8988T (cell line): Measurements from ENCODE around the gene MAST2.

Source experiments
- DNase-seq: peaks from one replicate; pipeline ENCODE4 v3.0.0; 2011

MAST2 gene

DNA sequence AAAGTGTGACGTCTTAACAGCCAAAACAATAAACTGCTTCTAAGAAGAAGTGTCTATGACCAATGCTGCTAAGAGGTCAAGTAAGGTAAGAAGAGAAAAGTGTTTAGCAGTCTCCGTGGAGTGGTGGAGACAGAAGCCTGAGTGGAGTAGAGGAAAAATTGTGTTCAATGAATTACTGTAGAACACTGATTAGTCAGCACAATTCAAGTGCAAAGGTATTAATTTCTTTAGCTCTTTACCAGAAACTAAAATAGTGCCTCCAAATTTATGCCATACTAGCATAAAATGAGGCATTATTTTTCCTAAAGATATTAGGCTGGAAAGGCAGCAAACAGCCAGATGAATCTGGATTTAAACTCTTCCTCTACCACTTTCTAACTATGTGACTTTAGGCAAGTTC is 272.9 kb downstream of the MAST2 start:
- DNase-seq, result no peak

DNA sequence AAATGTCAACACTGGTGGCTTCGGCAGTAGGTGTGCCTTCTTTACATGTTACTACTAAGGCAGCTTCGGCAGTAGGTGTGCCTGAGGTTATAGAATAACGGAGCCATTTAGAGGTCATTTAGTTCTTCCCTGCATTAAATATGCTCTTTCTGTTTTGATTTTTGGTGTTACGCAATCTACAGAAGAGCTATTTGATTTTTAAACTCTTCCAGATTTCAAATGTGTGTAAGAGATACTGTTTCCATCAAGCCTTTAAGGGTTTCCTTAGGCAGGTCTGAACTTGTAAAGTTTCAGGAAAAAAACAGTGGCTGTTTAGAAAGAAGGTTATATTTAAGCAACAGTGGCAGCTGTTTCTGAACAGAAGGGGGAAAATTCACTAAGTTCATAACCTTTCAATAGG is 274.2 kb downstream of the MAST2 start:
- no peak for DNase-seq

GRCh38 chr1:46080257-46080656 is 276.8 kb downstream of the MAST2 start:
- no peak for DNase-seq

DNA sequence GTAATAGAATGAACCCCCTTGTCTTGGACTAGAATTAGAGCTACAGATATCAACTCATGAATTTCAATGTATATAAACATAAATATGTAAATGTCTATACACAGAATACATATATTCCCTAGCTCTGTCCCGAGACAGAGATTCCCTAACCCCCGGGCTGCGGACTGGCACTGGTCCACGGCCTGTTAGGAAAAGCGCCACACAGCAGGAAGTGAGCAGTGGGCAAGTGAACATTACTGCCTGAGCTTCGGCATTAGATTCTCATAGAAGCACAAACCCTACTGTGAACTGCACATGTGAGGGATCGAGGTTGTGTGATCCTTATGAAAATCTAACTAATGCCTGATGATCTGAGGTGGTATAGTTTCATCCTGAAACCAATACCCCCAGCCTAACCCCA is 277.8 kb downstream of the MAST2 start:
- DNase-seq, result no peak

DNA sequence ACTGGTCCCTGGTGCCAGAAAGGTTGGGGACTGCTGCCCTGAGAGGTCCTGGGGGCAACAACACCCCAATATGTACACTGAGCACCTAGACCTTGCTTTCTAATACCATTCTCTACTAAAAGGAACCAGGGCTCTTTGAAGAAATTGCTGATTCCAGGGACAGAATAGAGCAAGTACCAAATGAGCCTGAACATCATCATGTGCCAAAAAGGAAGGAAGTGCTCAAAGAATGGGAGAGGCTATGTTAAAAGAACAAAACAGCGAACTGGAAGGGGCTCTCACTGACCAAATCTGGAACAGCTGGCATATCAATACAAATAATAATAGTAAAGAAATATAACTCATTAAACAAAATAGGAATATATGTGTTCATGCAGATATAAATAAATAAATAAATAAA is 278.2 kb downstream of the MAST2 start:
- no peak for DNase-seq

DNA sequence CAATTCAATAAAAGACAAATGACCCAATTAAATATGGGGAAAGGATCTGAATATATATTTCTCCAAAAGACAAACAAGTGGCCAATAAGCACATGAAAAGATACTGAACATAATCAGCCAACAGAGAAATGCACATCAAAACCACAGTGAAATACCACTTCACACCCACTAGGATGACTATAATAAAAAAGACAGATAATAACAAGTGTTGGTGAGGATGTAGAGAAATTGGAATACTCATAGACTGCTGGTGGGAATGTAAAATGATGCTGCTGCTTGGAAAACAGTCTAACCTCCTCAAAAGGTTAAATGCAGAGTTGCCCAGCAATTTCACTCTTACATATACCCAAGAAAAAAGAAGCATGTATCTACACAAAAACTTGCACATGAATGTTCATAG is 280.2 kb downstream of the MAST2 start:
- DNase-seq, result no peak

DNA sequence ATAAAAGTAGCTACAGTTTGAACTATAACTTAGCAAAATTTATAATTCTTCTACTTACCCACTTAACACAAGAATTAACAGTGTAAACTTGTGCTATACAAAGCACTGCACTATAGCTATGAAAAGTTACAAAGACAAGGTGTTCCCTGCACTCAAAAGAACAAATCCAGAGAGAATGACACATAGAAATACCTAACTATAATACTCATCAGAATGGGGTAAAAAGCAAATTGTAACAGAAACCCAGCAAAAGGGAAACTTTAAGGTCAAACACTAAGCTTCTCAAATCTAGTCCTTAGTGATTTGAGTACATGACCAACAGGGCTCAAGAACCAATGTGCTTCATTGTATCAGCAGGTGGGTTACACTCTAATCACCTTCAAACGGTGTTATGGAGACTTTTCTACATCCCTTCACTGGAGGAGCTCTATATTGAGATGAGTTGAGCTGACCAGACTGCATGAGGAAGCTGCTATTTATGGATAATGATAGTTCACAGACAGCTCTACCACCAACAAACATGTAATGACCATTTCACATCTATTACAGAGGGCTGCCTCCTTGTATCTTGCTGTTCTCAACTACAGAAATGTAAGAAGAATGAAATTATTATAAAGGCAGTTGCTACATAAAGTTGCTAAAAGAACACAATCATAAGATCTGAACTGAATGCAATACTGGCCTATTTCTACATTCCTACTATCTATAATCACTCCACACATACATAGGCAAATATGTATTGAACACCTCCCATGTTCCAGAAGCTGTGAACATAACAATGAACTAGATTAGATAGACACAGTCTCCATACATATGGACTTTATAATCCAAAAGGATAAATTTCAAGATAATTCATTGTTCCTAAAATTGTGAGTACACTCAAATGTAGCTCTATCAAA is 281.4 kb downstream of the MAST2 start:
- no peak for DNase-seq
